H9 (cell line): ENCODE results near the gene ZSWIM8. TPM values are rescaled to one million over a fixed set of nuclear protein-coding genes. Genes with fewer than 3 reads are reported as not detected.
A peak's percentile ranks its signal among the peaks of the same experiment; 100 is the strongest.

Experiments used
- DNase-seq: peaks from one replicate; pipeline ENCODE4 v3.0.0-alpha.2; 2017
- H2AFZ ChIP-seq: one replicate; pipeline ENCODE4 v1.6.1; 2013; ENCODE audit warnings: mild to moderate bottlenecking, low read length, control low read depth, moderate library complexity
- H2AK5ac ChIP-seq: 2 replicates; pipeline ENCODE4 v1.6.1; 2013; ENCODE audit warnings: low read length, control low read depth, mixed read lengths; ENCODE audit not compliant: insufficient read length
- H2BK120ac ChIP-seq: one replicate; pipeline ENCODE4 v1.6.1; 2013; ENCODE audit warnings: low read depth, mild to moderate bottlenecking, low read length, control low read depth, inconsistent platforms; ENCODE audit not compliant: poor library complexity, severe bottlenecking
- H2BK12ac ChIP-seq: 2 replicates; pipeline ENCODE4 v1.6.1; 2013; ENCODE audit warnings: low read length, control low read depth, mixed read lengths, low read depth; ENCODE audit not compliant: insufficient read length
- H2BK15ac ChIP-seq: 2 replicates; pipeline ENCODE4 v1.6.1; 2013; ENCODE audit warnings: low read depth, low read length, control low read depth
- H2BK20ac ChIP-seq: one replicate; pipeline ENCODE4 v1.6.1; 2013; ENCODE audit warnings: low read depth, mild to moderate bottlenecking, low read length, control low read depth, inconsistent platforms; ENCODE audit not compliant: poor library complexity, severe bottlenecking
- H2BK5ac ChIP-seq: 2 replicates; pipeline ENCODE4 v1.6.1; 2013; ENCODE audit warnings: low read length, control low read depth, mixed read lengths; ENCODE audit not compliant: insufficient read length
- H3K14ac ChIP-seq: 2 replicates; pipeline ENCODE4 v1.6.1; 2013; ENCODE audit warnings: low read length, control low read depth; ENCODE audit not compliant: insufficient read depth
- H3K18ac ChIP-seq: 2 replicates; pipeline ENCODE4 v1.6.1; 2013; ENCODE audit warnings: low read depth, mild to moderate bottlenecking, mixed read lengths, low read length, control low read depth; ENCODE audit not compliant: insufficient read length
- H3K23ac ChIP-seq: 2 replicates; pipeline ENCODE4 v1.6.1; 2013; ENCODE audit warnings: low read length, control low read depth, mixed read lengths, low read depth; ENCODE audit not compliant: insufficient read length
- H3K23me2 ChIP-seq: 2 replicates; pipeline ENCODE4 v1.6.1; 2013; ENCODE audit warnings: low read depth, mild to moderate bottlenecking, mixed read lengths, low read length, control low read depth; ENCODE audit not compliant: insufficient read length, poor library complexity, severe bottlenecking
- H3K27ac ChIP-seq: 2 replicates; pipeline ENCODE4 v1.5.1; 2013; ENCODE audit warnings: low read length, control low read depth, mixed read lengths, low read depth; ENCODE audit not compliant: insufficient read length
- H3K27me3 ChIP-seq: 2 replicates; pipeline ENCODE4 v1.6.1; 2013; ENCODE audit warnings: low read length, control low read depth, inconsistent platforms; ENCODE audit not compliant: insufficient read depth
- H3K4ac ChIP-seq: 2 replicates; pipeline ENCODE4 v1.6.1; 2013; ENCODE audit warnings: low read depth, mild to moderate bottlenecking, control low read depth, inconsistent platforms, low read length, moderate library complexity
- H3K4me1 ChIP-seq: 2 replicates; pipeline ENCODE4 v1.6.1; 2013; ENCODE audit warnings: low read length, control low read depth, inconsistent platforms; ENCODE audit not compliant: insufficient read depth
- H3K4me2 ChIP-seq: 2 replicates; pipeline ENCODE4 v1.6.1; 2013; ENCODE audit warnings: low read length, control low read depth, mixed read lengths; ENCODE audit not compliant: insufficient read length, insufficient read depth
- H3K56ac ChIP-seq: 2 replicates; pipeline ENCODE4 v1.6.1; 2013; ENCODE audit warnings: low read depth, mild to moderate bottlenecking, mixed read lengths, low read length, control low read depth; ENCODE audit not compliant: insufficient read length
- H3K79me1 ChIP-seq: 2 replicates; pipeline ENCODE4 v1.6.1; 2013; ENCODE audit warnings: low read depth, mild to moderate bottlenecking, moderate library complexity, low read length, control low read depth, inconsistent platforms; ENCODE audit not compliant: insufficient read depth, poor library complexity, severe bottlenecking
- H3K79me2 ChIP-seq: 2 replicates; pipeline ENCODE4 v1.6.1; 2013; ENCODE audit warnings: low read length, control low read depth, inconsistent platforms; ENCODE audit not compliant: insufficient read depth
- H3K9ac ChIP-seq: 2 replicates; pipeline ENCODE4 v1.6.1; 2013; ENCODE audit warnings: low read length, control low read depth, mixed read lengths; ENCODE audit not compliant: insufficient read length; ENCODE audit errors: extremely low read depth
- H3K9me3 ChIP-seq: one replicate; pipeline ENCODE4 v1.6.1; 2013; ENCODE audit warnings: low read depth, low read length, inconsistent platforms; ENCODE audit not compliant: control insufficient read depth
- H3T11ph ChIP-seq: one replicate; pipeline ENCODE4 v1.6.1; 2013; ENCODE audit warnings: mild to moderate bottlenecking, low read length, control low read depth, inconsistent platforms
- H4K20me1 ChIP-seq: one replicate; pipeline ENCODE4 v1.6.1; 2013; ENCODE audit not compliant: control insufficient read depth, insufficient read length, insufficient read depth
- H4K5ac ChIP-seq: 2 replicates; pipeline ENCODE4 v1.6.1; 2013; ENCODE audit warnings: low read depth, mild to moderate bottlenecking, mixed read lengths, low read length, control low read depth; ENCODE audit not compliant: insufficient read length
- H4K8ac ChIP-seq: replicated peaks from 2 replicates; pipeline ENCODE4 v1.6.1; 2013; ENCODE audit warnings: low read length, control low read depth, mixed read lengths, low read depth; ENCODE audit not compliant: insufficient read length
- H4K91ac ChIP-seq: 2 replicates; pipeline ENCODE4 v1.6.1; 2013; ENCODE audit warnings: low read depth, mild to moderate bottlenecking, moderate library complexity, mixed read lengths, low read length, control low read depth; ENCODE audit not compliant: insufficient read length
- H3K27ac Mint-ChIP-seq, 3 experiments: 2 replicates in 2 of 3; 3 replicates in 1 of 3; pipeline ENCODE4 v1.8.0; 2020 to 2021; ENCODE audit warnings: mixed read lengths in 3 of 3, mild to moderate bottlenecking in 1 of 3, moderate library complexity in 1 of 3
- H3K27me3 Mint-ChIP-seq: 2 replicates; pipeline ENCODE4 v1.8.0; 2021; ENCODE audit warnings: low read depth, mild to moderate bottlenecking, moderate library complexity, mixed read lengths
- H3K36me3 Mint-ChIP-seq, 3 experiments: 2 replicates in 2 of 3; 3 replicates in 1 of 3; pipeline ENCODE4 v1.8.0; 2020 to 2021; ENCODE audit warnings: low read depth in 3 of 3, mixed read lengths in 3 of 3; ENCODE audit not compliant: insufficient read depth in 1 of 3
- H3K4me1 Mint-ChIP-seq, 2 experiments: 2 replicates each; pipeline ENCODE4 v1.8.0; 2020; ENCODE audit warnings: mixed read lengths in 2 of 2
- H3K4me3 Mint-ChIP-seq, 2 experiments: 2 replicates in 1 of 2; 3 replicates in 1 of 2; pipeline ENCODE4 v1.8.0; 2020 to 2021; ENCODE audit warnings: mild to moderate bottlenecking in 2 of 2, mixed read lengths in 2 of 2, moderate library complexity in 1 of 2
- H3K9me3 Mint-ChIP-seq, 2 experiments: 2 replicates in 1 of 2; 3 replicates in 1 of 2; pipeline ENCODE4 v1.8.0; 2020; ENCODE audit warnings: mild to moderate bottlenecking in 2 of 2, mixed read lengths in 2 of 2, moderate library complexity in 1 of 2
- CTCF ChIP-seq: fragments of 200-600 bp; sonication (generic); conservative IDR thresholded peaks from 3 replicates; pipeline ENCODE4 v1.8.0; 2021; ENCODE audit warnings: antibody characterized with exemption, mild to moderate bottlenecking
- WGBS: extraction: QIAGEN DNeasy Blood & Tissue Kit; methylation state at CpG from one replicate; pipeline ENCODE4 v1.1.7; 2013; ENCODE audit warnings: missing lambda C conversion rate, low lambda C conversion rate, mixed read lengths; ENCODE audit not compliant: insufficient read length; ENCODE audit errors: extremely low coverage; 5-methylcytosine and 5-hydroxymethylcytosine counted together
- total RNA-seq: library from RNA; stranded (reverse); gene quantifications from 2 replicates; pipeline ENCODE4 v1.2.1, GENCODE V29; 2021

The ZSWIM8 gene
- total RNA-seq, 1 experiment from 2014 or later = 41.0 TPM

DNA sequence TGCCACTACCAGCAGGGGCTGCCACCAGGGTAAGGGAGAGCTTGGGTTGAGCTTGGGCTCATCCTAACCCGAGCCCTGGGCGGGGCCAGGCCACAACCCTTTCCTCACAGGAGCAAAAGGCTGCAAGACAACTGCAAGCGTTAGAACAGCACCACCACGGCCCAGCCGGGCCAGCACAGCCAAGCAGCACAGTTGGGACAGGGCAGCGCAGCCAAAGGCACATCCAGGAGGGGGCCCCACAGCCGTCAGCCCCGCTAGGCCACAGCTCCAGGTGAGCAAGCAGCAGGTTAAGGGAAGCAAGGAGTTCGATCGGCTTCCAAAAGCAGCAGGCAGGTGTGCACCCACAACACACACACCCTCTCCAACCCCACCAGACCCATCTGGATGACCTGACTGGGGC is 33.0 kb downstream of the ZSWIM8 start:
- no peaks in the 10 kb centered on the region for H3K9me3 ChIP-seq
- H3K4me2 ChIP-seq = no peak overlapping the region
- no peak overlapping the region for H2BK15ac ChIP-seq
- no peak overlapping the region; a peak in 1 of 7 replicates for H3K27ac Mint-ChIP-seq
- no peak overlapping the region for H3K56ac ChIP-seq
- H2BK12ac ChIP-seq = no peak overlapping the region
- H3K4me3 Mint-ChIP-seq = no peak overlapping the region
- no peak overlapping the region for H2BK20ac ChIP-seq
- no peak overlapping the region for H3T11ph ChIP-seq
- H3K27me3 Mint-ChIP-seq = no peaks in the 10 kb centered on the region
- H3K27ac ChIP-seq = no peak overlapping the region
- TF ChIP-seq CTCF = peak; percentile 36
- no peaks in the 10 kb centered on the region for H3K4me1 ChIP-seq
- H3K9me3 Mint-ChIP-seq = no peaks in the 10 kb centered on the region
- H3K23ac ChIP-seq = no peak overlapping the region
- peaks cover 19 to 57% (median 26%) of the 10 kb centered on the region in 3 experiments; a peak in 6 of 7 replicates for H3K36me3 Mint-ChIP-seq
- no peak overlapping the region for H2BK5ac ChIP-seq
- no peaks in the 10 kb centered on the region for H3K23me2 ChIP-seq
- H3K14ac ChIP-seq = no peak overlapping the region
- H4K8ac ChIP-seq = no peak overlapping the region
- H3K9ac ChIP-seq = no peak overlapping the region
- no peak overlapping the region for H2AFZ ChIP-seq
- H4K91ac ChIP-seq = no peak overlapping the region
- H2AK5ac ChIP-seq = no peak overlapping the region
- H2BK120ac ChIP-seq = no peak overlapping the region
- WGBS = no CpG with 5 or more reads among the region's 10 CpGs
- H4K5ac ChIP-seq = no peak overlapping the region
- no peaks in the 10 kb centered on the region for H3K79me1 ChIP-seq
- H3K18ac ChIP-seq = no peak overlapping the region
- no peaks in the 10 kb centered on the region for H3K79me2 ChIP-seq
- no peaks in the 10 kb centered on the region for H4K20me1 ChIP-seq
- no peaks in the 10 kb centered on the region for H3K27me3 ChIP-seq
- peak; percentile 58 for DNase-seq
- no peak overlapping the region for H3K4ac ChIP-seq
- H3K4me1 Mint-ChIP-seq = peaks cover 0 to 3% of the 10 kb centered on the region in 2 experiments; a peak in 1 of 4 replicates
